ENCODE data around the gene TMEM60.
"Not testable (repeated sequence)": the region's sequence is repeated elsewhere in the genome, so short reads cannot be mapped to it uniquely, and the experiment has no call there.

- not testable (repeated sequence) for TF ChIP-seq CTCF (conservative IDR thresholded peaks at IDR 0.05; ENCODE audit: low read length); EZH2phosphoT487 (IDR thresholded peaks at IDR 0.05; ENCODE audit: borderline replicate concordance, low read depth, low read length)
These were observed 38.2 kb upstream of the TMEM60 start for GRCh38 chr7:77836425-77836824.

Data from OCI-LY7 (cell line).